Smooth muscle cell (in vitro differentiated cells): ENCODE data around the gene RLF. TPM values are rescaled to one million over a fixed set of nuclear protein-coding genes. Genes with fewer than 3 reads are reported as not detected.
A peak's percentile ranks its signal among the peaks of the same experiment; 100 is the strongest.

Experiments
- DNase-seq: peaks from one replicate; lab custom pipeline; 2025; ENCODE audit not compliant: unreplicated experiment; lab: John Stamatoyannopoulos, UW
- H2AFZ ChIP-seq: fragments of 200-600 bp; sonication (generic); 2 replicates; pipeline ENCODE4 v1.6.0; 2016; ENCODE audit warnings: antibody characterized with exemption, low read depth, mild to moderate bottlenecking
- H3F3A ChIP-seq: fragments of 200-600 bp; sonication (generic); 2 replicates; pipeline ENCODE4 v1.6.0; 2017; ENCODE audit warnings: antibody characterized with exemption, low read depth
- H3K27ac ChIP-seq: fragments of 200-600 bp; sonication (generic); 2 replicates; pipeline ENCODE4 v1.5.1; 2016; ENCODE audit warnings: low read depth, mild to moderate bottlenecking
- H3K27me3 ChIP-seq: fragments of 200-600 bp; sonication (generic); 2 replicates; pipeline ENCODE4 v1.6.1; 2016; ENCODE audit warnings: low read depth, mild to moderate bottlenecking
- H3K36me3 ChIP-seq: fragments of 200-600 bp; sonication (generic); 2 replicates; pipeline ENCODE4 v1.5.1; 2016; ENCODE audit warnings: low read depth
- H3K4me1 ChIP-seq: fragments of 200-600 bp; sonication (generic); 2 replicates; pipeline ENCODE4 v1.5.1; 2016; ENCODE audit warnings: low read depth
- H3K4me2 ChIP-seq: fragments of 200-600 bp; sonication (generic); 2 replicates; pipeline ENCODE4 v1.6.0; 2016; ENCODE audit warnings: mild to moderate bottlenecking
- H3K4me3 ChIP-seq: fragments of 200-600 bp; sonication (generic); 2 replicates; pipeline ENCODE4 v1.5.1; 2016; ENCODE audit warnings: mild to moderate bottlenecking
- H3K79me2 ChIP-seq: fragments of 200-600 bp; sonication (generic); 2 replicates; pipeline ENCODE4 v1.6.0; 2016; ENCODE audit warnings: low read depth, mild to moderate bottlenecking
- H3K9ac ChIP-seq: fragments of 200-600 bp; sonication (generic); 2 replicates; pipeline ENCODE4 v1.6.0; 2016; ENCODE audit warnings: low read depth
- H3K9me3 ChIP-seq: fragments of 200-600 bp; sonication (generic); replicated peaks from 2 replicates; pipeline ENCODE4 v1.5.1; 2016; ENCODE audit warnings: low read depth
- H4K20me1 ChIP-seq: fragments of 200-600 bp; sonication (generic); 2 replicates; pipeline ENCODE4 v1.6.0; 2016; ENCODE audit warnings: low read depth
- WGBS: methylation state at CpG from one replicate; pipeline ENCODE4 v1.1.7; 2016; ENCODE audit warnings: low lambda C conversion rate; 5-methylcytosine and 5-hydroxymethylcytosine counted together
- polyA plus RNA-seq: library from polyadenylated mRNA; unstranded; fragments of >200 nt; fragmentation: Nextera tagmentation; extraction: Ambion mirVana; gene quantifications from 2 replicates; pipeline ENCODE4 v1.2.1, GENCODE V29; 2016
- total RNA-seq: library from RNA; depleted of rRNA; stranded (reverse); fragments of >200 nt; gene quantifications from 2 replicates; pipeline ENCODE4 v1.2.3, GENCODE V29; 2014
- TF ChIP-seq, protein P1 (sequence below): fragments of 200-600 bp; sonication (generic); IDR thresholded peaks from 2 replicates; pipeline ENCODE4 v1.5.1; 2017; ENCODE audit warnings: borderline replicate concordance, mild to moderate bottlenecking, antibody characterized with exemption; ENCODE audit not compliant: insufficient read depth, poor library complexity, severe bottlenecking

Gene RLF
- total and polyA plus RNA-seq, 2 experiments from 2014 or later = 8.2 to 35.2 TPM

DNA sequence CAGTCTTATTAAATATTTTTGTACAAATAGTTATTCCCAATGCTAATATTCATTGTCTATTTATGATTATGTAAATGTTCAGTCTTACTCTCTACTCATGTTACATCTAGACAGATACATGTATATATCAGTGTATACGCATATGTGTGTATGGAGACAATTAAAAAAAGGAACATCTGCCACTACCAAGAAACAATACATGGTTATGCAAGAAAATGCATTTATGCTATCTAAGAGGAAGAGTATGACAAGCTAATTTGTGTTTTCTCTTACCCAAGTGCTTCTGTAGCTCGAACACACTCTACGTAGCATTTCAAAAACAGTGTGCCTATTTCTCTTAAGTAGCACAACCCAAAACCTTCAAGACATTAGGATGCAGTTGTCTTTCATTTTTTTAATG, 6.1 kb upstream of the RLF start:
- H3K9me3 ChIP-seq = no peaks in the 10 kb centered on the region
- TF ChIP-seq, protein P1, sequence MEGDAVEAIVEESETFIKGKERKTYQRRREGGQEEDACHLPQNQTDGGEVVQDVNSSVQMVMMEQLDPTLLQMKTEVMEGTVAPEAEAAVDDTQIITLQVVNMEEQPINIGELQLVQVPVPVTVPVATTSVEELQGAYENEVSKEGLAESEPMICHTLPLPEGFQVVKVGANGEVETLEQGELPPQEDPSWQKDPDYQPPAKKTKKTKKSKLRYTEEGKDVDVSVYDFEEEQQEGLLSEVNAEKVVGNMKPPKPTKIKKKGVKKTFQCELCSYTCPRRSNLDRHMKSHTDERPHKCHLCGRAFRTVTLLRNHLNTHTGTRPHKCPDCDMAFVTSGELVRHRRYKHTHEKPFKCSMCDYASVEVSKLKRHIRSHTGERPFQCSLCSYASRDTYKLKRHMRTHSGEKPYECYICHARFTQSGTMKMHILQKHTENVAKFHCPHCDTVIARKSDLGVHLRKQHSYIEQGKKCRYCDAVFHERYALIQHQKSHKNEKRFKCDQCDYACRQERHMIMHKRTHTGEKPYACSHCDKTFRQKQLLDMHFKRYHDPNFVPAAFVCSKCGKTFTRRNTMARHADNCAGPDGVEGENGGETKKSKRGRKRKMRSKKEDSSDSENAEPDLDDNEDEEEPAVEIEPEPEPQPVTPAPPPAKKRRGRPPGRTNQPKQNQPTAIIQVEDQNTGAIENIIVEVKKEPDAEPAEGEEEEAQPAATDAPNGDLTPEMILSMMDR = no peak
- H3K9ac ChIP-seq = no peak overlapping the region
- no peaks in the 10 kb centered on the region for H3K4me1 ChIP-seq
- H3K79me2 ChIP-seq = no peaks in the 10 kb centered on the region
- peaks cover 22% of the 10 kb centered on the region for H3K27me3 ChIP-seq
- no peak overlapping the region for H3K4me2 ChIP-seq
- no peak for DNase-seq
- H3K36me3 ChIP-seq = no peaks in the 10 kb centered on the region
- no peak overlapping the region for H2AFZ ChIP-seq
- H4K20me1 ChIP-seq = no peaks in the 10 kb centered on the region
- no peak overlapping the region for H3K27ac ChIP-seq
- no peak overlapping the region for H3K4me3 ChIP-seq
- WGBS = 91% methylated on average over 3 of the region's 3 CpGs
- no peaks in the 10 kb centered on the region for H3F3A ChIP-seq

DNA sequence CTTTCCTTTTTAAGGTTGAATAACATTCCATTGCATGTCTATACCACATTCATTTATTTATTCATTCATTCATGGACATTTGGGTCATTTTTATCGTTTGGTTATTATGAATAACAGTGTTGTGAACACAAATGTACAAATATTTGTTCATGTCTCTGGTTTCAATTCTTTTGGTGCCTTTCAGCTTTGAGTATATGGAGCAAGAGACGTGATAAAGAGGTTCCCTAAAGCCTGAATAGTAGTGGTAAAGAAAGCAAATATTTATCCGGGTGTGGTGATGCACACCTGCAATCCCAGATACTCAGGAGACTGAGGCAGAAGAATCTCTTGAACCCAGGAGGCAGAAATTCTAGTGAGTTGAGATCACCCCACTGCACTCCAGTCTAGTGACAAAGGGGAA, 5.3 kb upstream of the RLF start:
- Histone ChIP-seq H4K20me1 (no peaks in the 10 kb centered on the region), H3K4me2 (no peak overlapping the region), H3F3A (no peaks in the 10 kb centered on the region), H2AFZ (no peak overlapping the region), H3K9me3 (no peaks in the 10 kb centered on the region), H3K9ac (no peak overlapping the region), H3K4me1 (no peaks in the 10 kb centered on the region), H3K79me2 (no peaks in the 10 kb centered on the region), H3K4me3 (no peak overlapping the region), H3K27ac (no peak overlapping the region), H3K27me3 (peaks cover 22% of the 10 kb centered on the region), H3K36me3 (no peaks in the 10 kb centered on the region)
- DNase-seq = no peak
- TF ChIP-seq, protein P1 = no peak
- WGBS = 60% methylated on average over 3 of the region's 3 CpGs

DNA sequence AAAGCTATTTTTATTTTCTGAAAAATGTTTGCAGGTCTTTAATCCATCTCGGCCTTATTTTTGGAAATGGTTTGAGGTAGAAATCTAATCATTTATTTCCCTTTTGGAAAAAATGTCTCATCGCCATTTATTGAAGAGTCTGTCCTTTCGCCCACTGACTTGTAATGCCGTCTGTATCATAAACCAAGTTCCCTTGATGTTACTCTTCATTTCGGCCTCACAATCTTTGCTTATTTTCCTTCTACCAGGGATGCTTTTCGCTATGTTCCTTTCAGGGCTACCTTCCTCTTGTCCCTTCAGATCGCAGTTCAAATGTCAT, 422 bp upstream of the RLF start:
- 55% methylated on average over 7 of the region's 7 CpGs for WGBS
- no peaks in the 10 kb centered on the region for H3F3A ChIP-seq
- H2AFZ ChIP-seq = peak overlapping the region; percentile 89
- DNase-seq = no peak
- peak overlapping the region; percentile 94 for H3K4me3 ChIP-seq
- no peaks in the 10 kb centered on the region for H3K9me3 ChIP-seq
- peak overlapping the region; percentile 96 for H3K27ac ChIP-seq
- H4K20me1 ChIP-seq = peaks cover 44% of the 10 kb centered on the region
- peak overlapping the region; percentile 96 for H3K4me2 ChIP-seq
- H3K9ac ChIP-seq = peak overlapping the region; percentile 100
- no peaks in the 10 kb centered on the region for H3K36me3 ChIP-seq
- H3K4me1 ChIP-seq = peaks cover 19% of the 10 kb centered on the region
- H3K27me3 ChIP-seq = peaks cover 2% of the 10 kb centered on the region
- H3K79me2 ChIP-seq = peaks cover 46% of the 10 kb centered on the region
- TF ChIP-seq, protein P1 = no peak

DNA sequence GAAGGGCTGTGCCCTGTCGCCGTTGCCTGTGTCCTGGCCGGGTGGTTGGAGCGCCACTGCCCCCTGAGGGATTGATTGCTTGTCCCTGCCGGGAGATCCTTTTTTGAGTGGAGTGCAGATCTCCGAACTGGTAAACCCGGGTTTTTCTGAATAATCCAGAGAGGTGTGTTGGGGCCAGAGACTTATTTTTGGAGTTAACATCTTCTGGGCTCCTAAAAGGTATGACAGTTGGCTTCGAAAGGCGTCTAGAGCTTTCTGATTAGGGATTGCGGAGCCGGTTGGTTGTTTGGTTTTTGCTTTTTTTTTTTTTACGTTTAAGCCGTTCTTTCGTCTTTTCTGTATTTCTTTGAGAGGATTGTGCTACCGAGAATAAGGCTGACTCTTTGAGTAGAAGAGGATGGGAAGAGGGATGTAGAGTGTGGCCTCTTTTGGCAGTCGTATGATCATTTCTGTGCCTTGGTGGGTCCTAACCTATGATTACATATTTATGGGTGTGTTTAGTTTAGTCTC, 756 bp downstream of the RLF start:
- peak overlapping the region; percentile 100 for H3K9ac ChIP-seq
- H3K27me3 ChIP-seq = no peaks in the 10 kb centered on the region
- peaks cover 19% of the 10 kb centered on the region for H3K4me1 ChIP-seq
- H3K4me2 ChIP-seq = peak overlapping the region; percentile 96
- H3K27ac ChIP-seq = peak overlapping the region; percentile 96
- no peaks in the 10 kb centered on the region for H3K9me3 ChIP-seq
- no peaks in the 10 kb centered on the region for H3K36me3 ChIP-seq
- H2AFZ ChIP-seq = no peak overlapping the region
- H3K4me3 ChIP-seq = peak overlapping the region; percentile 94
- WGBS = 2% methylated on average over 16 of the region's 16 CpGs
- H3K79me2 ChIP-seq = peaks cover 57% of the 10 kb centered on the region
- no peaks in the 10 kb centered on the region for H3F3A ChIP-seq
- no peak for DNase-seq
- H4K20me1 ChIP-seq = peaks cover 56% of the 10 kb centered on the region
- TF ChIP-seq, protein P1 = no peak
